MCF 10A (cell line): ENCODE measurements around the gene ITGA2B. TPM values are rescaled to one million over a fixed set of nuclear protein-coding genes. Genes with fewer than 3 reads are reported as not detected.
A peak's percentile ranks its signal among the peaks of the same experiment; 100 is the strongest.
"Not testable (repeated sequence)": the region's sequence is repeated elsewhere in the genome, so short reads cannot be mapped to it uniquely, and the experiment has no call there.

Experiments
- BruUV-seq: library from RNA; stranded (reverse); fragments of 400-500 nt; replicated peaks from 2 replicates; lab custom pipeline; 2021; lab: Mats Ljungman, UMichigan
- CTCF ChIA-PET: fragments of 300-600 bp; sonication (Branson Sonifier 250); formaldehyde crosslinking; extraction: SDS; loops from one replicate; lab custom pipeline; 2021; ENCODE audit warnings: antibody characterized with exemption, inconsistent platforms; lab: Yijun Ruan, JAX
- POLR2A ChIA-PET: fragments of 300-600, 350-650 bp; sonication (Branson Sonifier 250); formaldehyde crosslinking; extraction: SDS; loops from one replicate; lab custom pipeline; 2020; ENCODE audit warnings: antibody characterized with exemption, inconsistent platforms; lab: Yijun Ruan, JAX
- DNase-seq: peaks from one replicate; pipeline ENCODE4 v3.0.0-alpha.2; 2018; ENCODE audit not compliant: unreplicated experiment
- H3K27ac Mint-ChIP-seq: one replicate; pipeline ENCODE4 v1.8.0; 2022; ENCODE audit warnings: mild to moderate bottlenecking, low read depth, mixed read lengths; ENCODE audit not compliant: unreplicated experiment
- H3K27me3 Mint-ChIP-seq: one replicate; pipeline ENCODE4 v1.8.0; 2022; ENCODE audit warnings: mixed read lengths; ENCODE audit not compliant: insufficient read depth, unreplicated experiment
- H3K36me3 Mint-ChIP-seq: one replicate; pipeline ENCODE4 v1.8.0; 2022; ENCODE audit warnings: mild to moderate bottlenecking, moderate library complexity, mixed read lengths; ENCODE audit not compliant: insufficient read depth, unreplicated experiment
- H3K4me1 Mint-ChIP-seq: one replicate; pipeline ENCODE4 v1.8.0; 2022; ENCODE audit warnings: mixed read lengths; ENCODE audit not compliant: insufficient read depth, unreplicated experiment
- H3K4me3 Mint-ChIP-seq: one replicate; pipeline ENCODE4 v1.8.0; 2022; ENCODE audit warnings: mild to moderate bottlenecking, moderate library complexity, mixed read lengths; ENCODE audit not compliant: unreplicated experiment
- H3K9me3 Mint-ChIP-seq: one replicate; pipeline ENCODE4 v1.8.0; 2022; ENCODE audit warnings: mixed read lengths; ENCODE audit not compliant: unreplicated experiment
- CTCF ChIP-seq: fragments of 200-600 bp; IDR thresholded peaks from one replicate; pipeline ENCODE4 v1.8.0; 2022; ENCODE audit warnings: antibody characterized with exemption, mild to moderate bottlenecking; ENCODE audit not compliant: unreplicated experiment
- intact Hi-C: fragments of 100-400 bp; cut with micrococcal nuclease; formaldehyde crosslinking; loops from 2 replicates; pipeline ENCODE4 v1.14.1; 2022
- total RNA-seq: library from RNA; stranded (reverse); gene quantifications from 2 replicates; pipeline ENCODE4 v1.2.3, GENCODE V29; 2022

ITGA2B gene
- total RNA-seq, 1 experiment from 2014 or later: 0.12 TPM

DNA sequence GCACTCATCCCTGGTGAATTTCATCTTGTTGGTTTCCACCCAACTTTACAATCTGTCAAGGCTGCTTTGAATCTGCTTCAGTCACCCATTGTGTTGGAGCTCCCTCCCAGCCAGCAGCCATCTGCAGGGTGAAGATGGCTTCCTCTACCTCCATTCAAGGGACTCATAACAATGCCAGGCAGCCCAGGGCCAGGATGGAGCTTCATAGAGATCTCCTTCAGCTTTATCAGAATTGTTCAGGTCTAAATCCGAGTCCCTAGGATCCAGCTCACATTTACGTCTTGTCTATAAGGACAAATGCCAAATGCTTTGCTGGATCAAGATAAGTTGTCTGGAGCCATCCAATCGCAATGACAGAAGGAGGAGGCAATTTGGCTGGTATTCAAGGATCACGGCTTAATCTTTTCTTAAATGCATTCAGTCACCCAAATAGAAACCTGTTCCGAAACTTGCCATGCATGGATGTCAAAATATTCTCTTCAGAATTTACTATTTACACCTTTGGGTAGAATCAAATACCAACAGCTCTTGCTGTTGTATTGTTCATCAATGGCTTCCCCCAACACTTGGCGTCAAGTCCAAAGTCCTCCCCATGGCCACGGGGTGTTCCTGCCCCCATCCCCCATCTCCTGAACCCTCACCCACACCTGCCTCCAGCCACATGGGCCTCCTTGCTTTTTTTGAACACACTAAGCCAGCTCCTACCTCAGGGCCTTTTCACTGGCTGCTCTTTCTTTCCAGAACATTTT is 22.0 kb downstream of the ITGA2B start:
- Mint-ChIP-seq H3K36me3 (peaks cover 6% of the 10 kb centered on the region), H3K4me3 (no peak overlapping the region), H3K9me3 (no peaks in the 10 kb centered on the region), H3K4me1 (no peaks in the 10 kb centered on the region), H3K27ac (no peak overlapping the region), H3K27me3 (peaks cover 37% of the 10 kb centered on the region)
- intact Hi-C loops: no loop called here
- DNase-seq: no peak
- no peak for TF ChIP-seq CTCF
- BruUV-seq: no TSS peak
- POLR2A ChIA-PET: no interaction called here
- CTCF ChIA-PET: interaction anchor here (0.6 to 1.1 kb wide), 3 partner anchors 22 to 220 kb away, joined by 3 to 4 read pairs (median 4); partner anchors contain the start of gene ITGA2B

DNA sequence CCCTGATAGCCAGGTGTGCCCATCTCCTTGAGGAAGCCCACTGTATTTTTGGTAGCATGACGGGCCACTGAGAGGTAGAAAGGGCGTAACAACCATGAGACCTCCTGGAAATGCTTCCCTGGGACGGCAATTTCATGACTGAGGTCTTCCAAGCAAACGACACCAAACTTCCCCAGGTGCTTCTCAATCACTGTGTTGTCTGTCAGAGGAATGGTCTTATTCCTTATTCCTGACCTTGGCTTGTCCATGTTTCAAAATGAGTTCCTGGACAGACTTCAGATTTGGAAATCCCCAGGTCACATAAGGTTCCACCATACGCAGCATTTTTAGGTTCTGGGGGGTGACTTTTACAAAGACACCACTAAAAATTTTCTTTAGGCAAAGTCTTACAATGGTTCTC is 24.4 kb downstream of the ITGA2B start:
- POLR2A ChIA-PET, BruUV-seq, DNase-seq, H3K4me1 Mint-ChIP-seq, H3K9me3 Mint-ChIP-seq, intact Hi-C loops, H3K36me3 Mint-ChIP-seq, H3K4me3 Mint-ChIP-seq, H3K27ac Mint-ChIP-seq: not testable (repeated sequence)
- peaks cover 37% of the 10 kb centered on the region for H3K27me3 Mint-ChIP-seq
- CTCF ChIA-PET: interaction anchor here (0.6 to 1.1 kb wide), 5 partner anchors 30 to 297 kb away, joined by 3 to 4 read pairs (median 3); no protein-coding TSS in a partner anchor

DNA sequence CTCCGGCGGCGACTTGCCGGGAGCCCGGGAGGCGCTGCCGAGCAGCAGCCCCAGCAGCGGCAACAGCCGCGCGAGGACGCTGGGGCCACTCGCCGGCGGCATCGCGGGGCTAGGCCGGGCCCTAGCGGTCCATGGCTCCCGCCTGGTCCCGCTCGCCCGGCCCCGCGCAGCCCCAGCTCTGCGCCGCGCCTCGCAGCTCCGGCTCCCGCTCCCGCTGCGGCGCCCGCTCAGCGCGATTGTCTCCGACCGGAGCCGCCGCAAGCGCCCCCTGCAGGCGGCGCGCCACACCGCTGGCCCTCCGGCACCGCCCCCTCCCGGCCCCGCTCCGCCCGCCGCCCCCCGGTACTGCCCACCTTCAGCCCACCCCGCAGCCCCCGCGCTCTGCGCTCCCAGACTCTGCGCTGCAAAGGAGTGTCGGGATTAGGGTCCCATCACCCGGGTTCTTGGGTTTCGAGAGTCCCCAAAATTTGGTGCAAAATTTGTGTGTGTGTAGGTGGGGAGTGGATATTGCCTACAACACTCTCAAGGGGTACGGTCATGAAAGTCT is 25.8 kb downstream of the ITGA2B start, which contains the start of gene FAM171A2:
FAM171A2 (minus strand) TSS at position 241 of the 547 bp plus-strand sequence; CDS start at position 102, 139 bp downstream.
- Mint-ChIP-seq H3K36me3 (peaks cover 6% of the 10 kb centered on the region), H3K27me3 (peaks cover 37% of the 10 kb centered on the region), H3K9me3 (no peaks in the 10 kb centered on the region), H3K27ac (no peak within 1 kb of the TSS), H3K4me3 (peak within 1 kb of the TSS; percentile 70), H3K4me1 (no peaks in the 10 kb centered on the region)
- intact Hi-C loops: no loop called here
- no TSS peak for BruUV-seq
- peak; percentile 39 for DNase-seq
- TF ChIP-seq CTCF: peak; percentile 83
- POLR2A ChIA-PET: interaction anchor here (0.7 to 1.7 kb wide), 3 partner anchors 19 to 178 kb away, joined by 5 to 9 read pairs (median 8); partner anchors contain the start of genes GRN and TMUB2
- CTCF ChIA-PET: interaction anchor here (0.5 to 2.1 kb wide), 15 partner anchors 10 to 252 kb away, joined by 3 to 8 read pairs (median 3); partner anchors contain the start of genes ASB16 and FZD2

DNA sequence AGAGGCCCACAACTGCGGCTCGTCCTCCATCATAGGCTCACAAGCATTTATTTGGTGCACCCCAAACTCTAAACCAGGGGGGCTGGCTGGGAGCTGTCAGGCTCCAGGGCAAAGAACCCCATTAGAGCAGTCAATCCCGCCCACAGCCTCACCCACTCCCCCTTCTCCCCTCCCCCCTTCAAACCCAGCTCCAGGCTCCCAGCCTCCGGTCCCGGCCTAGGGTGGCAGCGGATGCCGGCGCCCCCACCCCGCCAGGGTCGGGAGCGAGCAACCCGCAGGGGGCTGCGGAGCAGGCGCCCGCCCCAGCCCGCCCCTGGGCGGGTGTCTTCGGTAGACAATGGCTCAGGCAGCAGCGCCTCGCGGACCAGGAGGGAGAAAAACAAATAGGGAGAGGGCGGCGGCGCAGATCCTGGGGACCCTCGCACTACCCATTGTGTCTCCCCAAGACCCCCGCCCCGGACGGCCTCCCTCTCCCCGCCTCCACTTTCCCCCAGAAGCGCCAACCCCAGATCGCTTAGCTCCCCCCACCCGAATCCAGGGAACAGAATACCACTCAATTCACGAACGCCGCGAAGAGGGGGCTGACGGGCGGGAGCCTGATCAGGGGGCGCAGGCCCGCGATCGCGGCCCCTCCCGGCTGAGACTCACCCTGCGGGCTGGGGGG is 26.4 kb downstream of the ITGA2B start:
- no peak for DNase-seq
- POLR2A ChIA-PET: interaction anchor here (0.7 to 1.7 kb wide), 4 partner anchors 19 to 177 kb away, joined by 4 to 9 read pairs (median 6); partner anchors contain the start of genes GRN and TMUB2
- no peaks in the 10 kb centered on the region for H3K4me1 Mint-ChIP-seq
- H3K4me3 Mint-ChIP-seq: peak overlapping the region; percentile 70
- H3K36me3 Mint-ChIP-seq: peaks cover 6% of the 10 kb centered on the region
- peaks cover 35% of the 10 kb centered on the region for H3K27me3 Mint-ChIP-seq
- CTCF ChIA-PET: interaction anchor here (0.5 to 2.1 kb wide), 20 partner anchors 9 to 1237 kb away, joined by 3 to 8 read pairs (median 3); partner anchors contain the start of genes ASB16 and FZD2
- H3K9me3 Mint-ChIP-seq: no peaks in the 10 kb centered on the region
- intact Hi-C loops: no loop called here
- BruUV-seq: no TSS peak
- no peak for TF ChIP-seq CTCF
- no peak overlapping the region for H3K27ac Mint-ChIP-seq
